HG03571 (cell line): Measurements from ENCODE around the gene PATJ.
"Not testable (repeated sequence)": the region's sequence is repeated elsewhere in the genome, so short reads cannot be mapped to it uniquely, and the experiment has no call there.

Experiments
- ATAC-seq: cut with Tn5 transposase; IDR thresholded peaks from one replicate; pipeline ENCODE4 v1.9.1; 2021; ENCODE audit not compliant: unreplicated experiment

PATJ gene

GRCh38 chr1:62194651-62195544 lies 452.6 kb downstream of the PATJ start, which contains the start of gene L1TD1:
L1TD1 (plus strand) TSS chr1:62194849; CDS start chr1:62206629, 11,780 bp downstream.
- ATAC-seq = no peak

GRCh38 chr1:62196086-62196690 lies 453.9 kb downstream of the PATJ start:
- ATAC-seq = no peak

GRCh38 chr1:62198069-62198780 lies 455.9 kb downstream of the PATJ start:
- ATAC-seq = no peak

GRCh38 chr1:62198781-62199125 lies 456.5 kb downstream of the PATJ start:
- ATAC-seq = no peak

- ATAC-seq = no peak
Observed at GRCh38 chr1:62207187-62207586, 464.9 kb downstream of the PATJ start.

- no peak for ATAC-seq
Observed at GRCh38 chr1:62208087-62208486, 465.8 kb downstream of the PATJ start.

- no peak for ATAC-seq
Observed at GRCh38 chr1:62208970-62209369, 466.7 kb downstream of the PATJ start.

GRCh38 chr1:62209931-62210595 lies 467.8 kb downstream of the PATJ start:
- no peak for ATAC-seq

GRCh38 chr1:62210960-62211359 lies 468.7 kb downstream of the PATJ start:
- ATAC-seq = no peak

- ATAC-seq = no peak
Observed at GRCh38 chr1:62212411-62212810, 470.1 kb downstream of the PATJ start.

- no peak for ATAC-seq
Observed at GRCh38 chr1:62213075-62213914, 471.0 kb downstream of the PATJ start.

- no peak for ATAC-seq
Observed at GRCh38 chr1:62218604-62219003, 476.3 kb downstream of the PATJ start.

GRCh38 chr1:62220456-62220855 lies 478.2 kb downstream of the PATJ start:
- not testable (repeated sequence) for ATAC-seq

GRCh38 chr1:62221171-62221570 lies 478.9 kb downstream of the PATJ start:
- ATAC-seq = no peak

- no peak for ATAC-seq
Observed at GRCh38 chr1:62222321-62222720, 480.0 kb downstream of the PATJ start.

- no peak for ATAC-seq
Observed at GRCh38 chr1:62224182-62224581, 481.9 kb downstream of the PATJ start.

GRCh38 chr1:62227496-62227895 lies 485.2 kb downstream of the PATJ start:
- no peak for ATAC-seq
